CD14-positive monocyte (primary cell): Measurements from ENCODE around the gene ARID3A. TPM values are rescaled to one million over a fixed set of nuclear protein-coding genes. Genes with fewer than 3 reads are reported as not detected.
A peak's percentile ranks its signal among the peaks of the same experiment; 100 is the strongest.

ENCODE experiments used
- DNase-seq, 3 donors: peaks; one replicate each; pipeline ENCODE4 v3.0.0-alpha.2; 2011 to 2022
- H2AFZ ChIP-seq: 2 replicates; pipeline ENCODE4 v1.6.0; 2012; ENCODE audit warnings: mild to moderate bottlenecking, low read depth, low read length, inconsistent platforms; ENCODE audit not compliant: insufficient read depth, poor library complexity, severe bottlenecking
- H3K27ac ChIP-seq, 2 donors: 1 replicate in 1 of 2; 2 replicates in 1 of 2; pipeline ENCODE4 v1.5.1; 2012 to 2013; ENCODE audit warnings: low read length in 2 of 2, control low read depth in 1 of 2, inconsistent platforms in 1 of 2, low read depth in 1 of 2, mild to moderate bottlenecking in 1 of 2
- H3K27me3 ChIP-seq, 2 donors: one replicate each; pipeline versions ENCODE4 v1.6.0 to v1.6.1; 2011 to 2013; ENCODE audit warnings: low read length in 2 of 2; ENCODE audit not compliant: control insufficient read depth in 2 of 2, insufficient read depth in 2 of 2
- H3K36me3 ChIP-seq, 2 donors: replicated peaks in 1 of 2; 1 replicate in 1 of 2; 2 replicates in 1 of 2; pipeline versions ENCODE4 v1.5.1 to v1.6.1; 2012 to 2013; ENCODE audit warnings: low read length in 2 of 2, control low read depth in 1 of 2, inconsistent platforms in 1 of 2, mild to moderate bottlenecking in 1 of 2; ENCODE audit not compliant: insufficient read depth in 2 of 2, control insufficient read depth in 1 of 2
- H3K4me1 ChIP-seq, 2 donors: 1 replicate in 1 of 2; 2 replicates in 1 of 2; pipeline versions ENCODE4 v1.5.1 to v1.6.1; 2012 to 2013; ENCODE audit warnings: low read length in 2 of 2, control low read depth in 1 of 2, inconsistent platforms in 1 of 2, mild to moderate bottlenecking in 1 of 2, moderate library complexity in 1 of 2; ENCODE audit not compliant: insufficient read depth in 2 of 2, control insufficient read depth in 1 of 2
- H3K4me2 ChIP-seq: replicated peaks from 2 replicates; pipeline ENCODE3; 2012; ENCODE audit warnings: low read length, moderate library complexity, mild to moderate bottlenecking; ENCODE audit not compliant: poor library complexity, severe bottlenecking; ENCODE audit errors: extremely low read depth
- H3K4me3 ChIP-seq, 3 experiments: fragments of 200-600 bp in 1 of 3; sonication (generic) in 1 of 3; replicated peaks in 1 of 3; 1 replicate in 2 of 3; 2 replicates in 1 of 3; pipeline ENCODE4 v1.5.1; 2011 to 2013; ENCODE audit warnings: low read length in 3 of 3, mild to moderate bottlenecking in 3 of 3, control low read depth in 2 of 3, low read depth in 2 of 3, inconsistent platforms in 1 of 3, moderate library complexity in 1 of 3
- H3K79me2 ChIP-seq: 2 replicates; pipeline ENCODE4 v1.6.0; 2012; ENCODE audit warnings: mild to moderate bottlenecking, control low read depth, inconsistent platforms, low read length, moderate library complexity; ENCODE audit not compliant: insufficient read depth
- H3K9ac ChIP-seq: 2 replicates; pipeline ENCODE4 v1.6.0; 2017; ENCODE audit warnings: low read length, mild to moderate bottlenecking; ENCODE audit not compliant: insufficient read depth, poor library complexity, severe bottlenecking
- H3K9me3 ChIP-seq, 2 donors: replicated peaks in 1 of 2; 1 replicate in 1 of 2; 2 replicates in 1 of 2; pipeline versions ENCODE4 v1.5.1 to v1.6.1; 2012 to 2013; ENCODE audit warnings: low read length in 2 of 2, control low read depth in 1 of 2; ENCODE audit not compliant: control insufficient read depth in 1 of 2, insufficient read depth in 1 of 2
- H4K20me1 ChIP-seq: 2 replicates; pipeline ENCODE4 v1.6.0; 2012; ENCODE audit warnings: mild to moderate bottlenecking, low read length, control low read depth, moderate library complexity; ENCODE audit not compliant: insufficient read depth
- H3K27ac Mint-ChIP-seq, 7 donors: one replicate each; pipeline ENCODE4 v1.8.0; 2020; ENCODE audit warnings: mild to moderate bottlenecking in 7 of 7, mixed read lengths in 7 of 7, moderate library complexity in 6 of 7, inconsistent platforms in 2 of 7
- H3K27me3 Mint-ChIP-seq, 3 donors: one replicate each; pipeline ENCODE4 v1.8.0; 2021 to 2022; ENCODE audit warnings: low read depth in 3 of 3, mild to moderate bottlenecking in 3 of 3, mixed read lengths in 3 of 3, moderate library complexity in 3 of 3, inconsistent platforms in 1 of 3
- H3K36me3 Mint-ChIP-seq, 2 donors: one replicate each; pipeline ENCODE4 v1.8.0; 2020; ENCODE audit warnings: mixed read lengths in 2 of 2, inconsistent platforms in 1 of 2, mild to moderate bottlenecking in 1 of 2
- H3K4me1 Mint-ChIP-seq: one replicate; pipeline ENCODE4 v1.8.0; 2020; ENCODE audit warnings: mild to moderate bottlenecking, mixed read lengths
- H3K4me3 Mint-ChIP-seq, 2 donors: one replicate each; pipeline ENCODE4 v1.8.0; 2020; ENCODE audit warnings: mild to moderate bottlenecking in 2 of 2, mixed read lengths in 2 of 2, moderate library complexity in 1 of 2
- H3K9me3 Mint-ChIP-seq, 7 donors: one replicate each; pipeline ENCODE4 v1.8.0; 2020 to 2022; ENCODE audit warnings: mixed read lengths in 7 of 7, mild to moderate bottlenecking in 6 of 7, moderate library complexity in 6 of 7, inconsistent platforms in 2 of 7
- WGBS: methylation state at CpG from one replicate; pipeline ENCODE4 v1.1.5; 2013; ENCODE audit warnings: missing lambda C conversion rate; ENCODE audit not compliant: insufficient coverage; 5-methylcytosine and 5-hydroxymethylcytosine counted together
- intact Hi-C, 2 donors: fragments of 100-400 bp; cut with micrococcal nuclease; formaldehyde crosslinking; loops; one replicate each; pipeline versions ENCODE4 v1.15.0 to v1.15.1; 2023
- polyA plus RNA-seq, 3 donors: library from polyadenylated mRNA; depleted of rRNA in 1 of 3; unstranded in 2 of 3; stranded (reverse) in 1 of 3; fragments of 300-500 nt in 2 of 3; fragments of >200 nt in 1 of 3; fragmentation: Illumina TruSeq in 2 of 3; gene quantifications; 1 replicate in 2 of 3; 2 replicates in 1 of 3; pipeline ENCODE4 v1.2.3, GENCODE V29; 2012 to 2021
- TF ChIP-seq, protein P1 (sequence below): fragments of 200-600 bp; IDR thresholded peaks from one replicate; pipeline ENCODE4 v1.8.0; 2022; ENCODE audit warnings: antibody characterized with exemption, mild to moderate bottlenecking

The ARID3A gene
- polyA plus RNA-seq, 3 donors = 2.1 to 41.6 (median 3.2) TPM

DNA sequence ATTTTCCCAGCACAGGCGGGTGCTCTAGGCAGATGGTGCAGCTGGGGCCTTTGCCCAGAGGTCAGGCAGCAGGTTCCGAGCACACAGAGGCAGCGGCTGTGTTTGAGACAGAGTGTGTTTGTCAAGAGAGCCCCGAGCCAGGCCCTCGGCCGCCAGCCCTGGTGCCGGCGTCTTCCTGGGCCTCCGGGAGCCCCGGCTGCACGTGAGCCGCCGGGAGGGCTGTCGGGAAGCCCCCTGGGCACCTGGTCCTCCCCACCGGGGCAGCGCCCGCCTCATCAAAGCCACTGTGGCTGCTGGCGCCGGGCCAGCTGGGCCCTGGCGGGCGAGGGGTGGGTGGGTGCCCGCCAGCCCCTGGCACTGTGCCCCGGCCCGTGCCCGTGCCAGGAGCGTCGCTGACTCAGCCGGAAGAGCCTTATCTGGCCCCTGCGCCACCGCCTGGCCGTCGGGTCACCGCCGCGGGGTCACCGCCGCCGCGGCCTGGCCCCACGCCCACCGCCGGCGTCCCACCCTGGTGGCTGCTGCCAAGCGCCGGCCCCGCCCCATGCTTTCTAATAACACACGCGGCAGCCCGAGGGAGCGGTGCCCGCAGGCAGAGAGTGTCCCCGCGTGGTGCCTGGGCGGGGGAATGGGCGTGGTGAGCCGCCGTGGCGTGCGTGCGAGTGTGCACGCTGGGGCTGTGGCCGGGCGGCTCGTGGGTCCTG lies 14.9 kb downstream of the ARID3A start:
- Mint-ChIP-seq H3K4me3 (peak overlapping the region; percentile 72 to 85), H3K27ac (peak overlapping the region; percentile 56 to 82 (median 76)), H3K9me3 (peaks cover 0 to 2% (median 0%) of the 10 kb centered on the region in 7 donors), H3K27me3 (peaks cover 0 to 1% (median 0%) of the 10 kb centered on the region in 3 donors), H3K4me1 (peaks cover 43% of the 10 kb centered on the region), H3K36me3 (peaks cover 34 to 67% of the 10 kb centered on the region in 2 donors)
- H3K36me3 ChIP-seq = peaks cover 19 to 50% of the 10 kb centered on the region in 2 donors
- H2AFZ ChIP-seq = no peak overlapping the region
- H3K9me3 ChIP-seq = no peaks in the 10 kb centered on the region
- intact Hi-C loops = loop anchor here (2.0 kb wide), 1 partner anchor 14 kb away; the partner anchor contains the start of gene ARID3A (in 2 of the 2)
- H4K20me1 ChIP-seq = peaks cover 100% of the 10 kb centered on the region
- under 1% methylated on average over 64 of the region's 64 CpGs for WGBS
- H3K27ac ChIP-seq = peak overlapping the region; percentile 42 to 75
- peak overlapping the region; percentile 60 for H3K9ac ChIP-seq
- peak overlapping the region; percentile 17 to 71 (median 21) for H3K4me3 ChIP-seq
- TF ChIP-seq, protein P1, sequence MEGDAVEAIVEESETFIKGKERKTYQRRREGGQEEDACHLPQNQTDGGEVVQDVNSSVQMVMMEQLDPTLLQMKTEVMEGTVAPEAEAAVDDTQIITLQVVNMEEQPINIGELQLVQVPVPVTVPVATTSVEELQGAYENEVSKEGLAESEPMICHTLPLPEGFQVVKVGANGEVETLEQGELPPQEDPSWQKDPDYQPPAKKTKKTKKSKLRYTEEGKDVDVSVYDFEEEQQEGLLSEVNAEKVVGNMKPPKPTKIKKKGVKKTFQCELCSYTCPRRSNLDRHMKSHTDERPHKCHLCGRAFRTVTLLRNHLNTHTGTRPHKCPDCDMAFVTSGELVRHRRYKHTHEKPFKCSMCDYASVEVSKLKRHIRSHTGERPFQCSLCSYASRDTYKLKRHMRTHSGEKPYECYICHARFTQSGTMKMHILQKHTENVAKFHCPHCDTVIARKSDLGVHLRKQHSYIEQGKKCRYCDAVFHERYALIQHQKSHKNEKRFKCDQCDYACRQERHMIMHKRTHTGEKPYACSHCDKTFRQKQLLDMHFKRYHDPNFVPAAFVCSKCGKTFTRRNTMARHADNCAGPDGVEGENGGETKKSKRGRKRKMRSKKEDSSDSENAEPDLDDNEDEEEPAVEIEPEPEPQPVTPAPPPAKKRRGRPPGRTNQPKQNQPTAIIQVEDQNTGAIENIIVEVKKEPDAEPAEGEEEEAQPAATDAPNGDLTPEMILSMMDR = peak; percentile 22
- DNase-seq = peak; percentile 76 to 90 (median 90)
- H3K27me3 ChIP-seq = no peaks in the 10 kb centered on the region
- H3K4me2 ChIP-seq = peak overlapping the region; percentile 78
- peaks cover 22 to 39% of the 10 kb centered on the region in 2 donors for H3K4me1 ChIP-seq
- H3K79me2 ChIP-seq = peaks cover 100% of the 10 kb centered on the region

DNA sequence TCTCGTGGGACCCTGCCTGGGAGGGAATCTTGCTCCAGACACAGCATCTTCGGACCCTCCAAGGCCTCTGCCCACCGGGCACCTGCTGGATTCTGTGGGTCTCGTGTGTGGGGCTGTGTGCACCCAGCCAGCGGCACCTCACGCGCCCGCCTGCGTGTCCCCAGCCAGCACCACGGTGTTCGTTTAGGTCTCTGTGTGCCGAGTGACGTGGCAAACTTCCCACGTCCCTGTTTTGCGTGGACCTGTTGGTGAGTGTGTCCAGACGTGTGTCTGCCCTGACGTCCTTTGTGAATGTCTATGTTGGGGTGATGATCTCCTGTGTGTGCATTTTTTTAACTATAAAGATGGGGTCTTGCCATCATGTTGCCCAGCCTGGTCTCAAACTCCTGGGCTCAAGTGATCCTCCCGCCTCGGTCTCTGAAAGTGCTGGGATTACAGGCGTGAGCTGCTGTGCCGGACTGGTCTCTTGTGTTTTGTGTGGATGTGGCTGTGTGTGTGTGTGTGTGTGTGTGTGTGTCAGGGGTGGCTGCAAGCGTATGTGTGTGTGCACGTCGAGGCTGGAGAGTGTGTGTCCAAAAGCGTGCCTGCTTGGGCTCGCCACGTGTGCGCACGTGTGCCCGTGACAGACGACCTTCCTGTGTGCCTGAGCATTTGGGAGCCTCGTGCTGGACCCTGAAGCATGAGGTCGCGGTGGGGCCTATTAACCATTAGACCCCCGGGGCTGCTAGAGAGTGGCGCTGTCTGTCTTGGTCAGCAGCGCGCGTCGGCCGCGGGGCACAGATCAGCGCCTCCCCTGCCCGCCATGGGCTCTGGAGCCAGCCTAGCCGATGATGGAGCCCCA lies 15.7 kb downstream of the ARID3A start:
- H3K27me3 Mint-ChIP-seq = peaks cover 0 to 1% (median 0%) of the 10 kb centered on the region in 3 donors
- Histone ChIP-seq H3K36me3 (peaks cover 17 to 42% of the 10 kb centered on the region in 2 donors), H3K4me1 (peaks cover 22 to 39% of the 10 kb centered on the region in 2 donors), H2AFZ (no peak overlapping the region), H3K4me2 (peak overlapping the region; percentile 78), H3K4me3 (peak overlapping the region; percentile 17 to 71 (median 21)), H3K27me3 (no peaks in the 10 kb centered on the region), H3K79me2 (peaks cover 99% of the 10 kb centered on the region), H3K9ac (peak overlapping the region; percentile 60), H3K9me3 (no peaks in the 10 kb centered on the region), H3K27ac (peak overlapping the region in 1 of 2 donors; percentile 75), H4K20me1 (peaks cover 100% of the 10 kb centered on the region)
- H3K36me3 Mint-ChIP-seq = peaks cover 32 to 64% of the 10 kb centered on the region in 2 donors
- peaks cover 0 to 2% (median 0%) of the 10 kb centered on the region in 7 donors for H3K9me3 Mint-ChIP-seq
- WGBS = 69% methylated on average over 42 of the region's 45 CpGs
- intact Hi-C loops = loop anchor here (2.0 kb wide), 1 partner anchor 15 kb away; the partner anchor contains the start of gene ARID3A (in 2 of the 2)
- peaks cover 46% of the 10 kb centered on the region for H3K4me1 Mint-ChIP-seq
- TF ChIP-seq, protein P1 = no peak
- H3K4me3 Mint-ChIP-seq = peak overlapping the region; percentile 72 to 85
- H3K27ac Mint-ChIP-seq = peak overlapping the region in 5 of 7 donors; percentile 56 to 84 (median 69)
- DNase-seq = no peak
